Cardiac muscle cell (in vitro differentiated cells and primary cell): ENCODE data around the gene DGKD. TPM values are rescaled to one million over a fixed set of nuclear protein-coding genes. Genes with fewer than 3 reads are reported as not detected.

Experiments
- DNase-seq, 2 donors: peaks; one replicate each; pipeline versions ENCODE4 v3.0.0 to v3.0.0-alpha.2; 2010 to 2017; ENCODE audit warnings: low read depth in 1 of 2, low spot score in 1 of 2
- H3K27ac ChIP-seq: fragments of 200-600 bp; sonication (generic); 2 replicates; pipeline ENCODE4 v1.5.1; 2016
- H3K27me3 ChIP-seq: fragments of 200-600 bp; sonication (generic); 2 replicates; pipeline ENCODE4 v1.6.0; 2016; ENCODE audit warnings: control low read depth
- H3K36me3 ChIP-seq: fragments of 200-600 bp; sonication (generic); 2 replicates; pipeline ENCODE4 v1.5.1; 2016; ENCODE audit warnings: control low read depth
- H3K4me1 ChIP-seq: fragments of 200-600 bp; sonication (generic); 2 replicates; pipeline ENCODE4 v1.8.1; 2017; ENCODE audit warnings: low read depth, mild to moderate bottlenecking, mixed run types
- H3K4me3 ChIP-seq: fragments of 200-600 bp; sonication (generic); 2 replicates; pipeline ENCODE4 v1.5.1; 2016; ENCODE audit warnings: mild to moderate bottlenecking
- H3K9me3 ChIP-seq: fragments of 200-600 bp; sonication (generic); 2 replicates; pipeline ENCODE4 v1.5.1; 2017; ENCODE audit warnings: low read depth, mild to moderate bottlenecking, control low read depth
- CTCF ChIP-seq: IDR thresholded peaks from 2 replicates; pipeline ENCODE4 v1.5.1; 2012; ENCODE audit warnings: low read depth, mild to moderate bottlenecking, low read length
- polyA plus RNA-seq: library from polyadenylated mRNA; unstranded; fragments of >200 nt; fragmentation: Nextera tagmentation; extraction: Ambion mirVana; gene quantifications from 2 replicates; pipeline ENCODE4 v1.2.1, GENCODE V29; 2016
- total RNA-seq: library from RNA; depleted of rRNA; stranded (reverse); fragments of >200 nt; gene quantifications from 2 replicates; pipeline ENCODE4 v1.2.3, GENCODE V29; 2016

DGKD gene
- total and polyA plus RNA-seq, 2 experiments from 2014 or later, result 21.0 to 40.0 TPM

- no peak overlapping the region for H3K27ac ChIP-seq
- no peak overlapping the region for H3K4me3 ChIP-seq
- H3K36me3 ChIP-seq, result peaks cover 21% of the 10 kb centered on the region
- DNase-seq, result no peak
- no peaks in the 10 kb centered on the region for H3K27me3 ChIP-seq
- TF ChIP-seq CTCF, result no peak
- no peaks in the 10 kb centered on the region for H3K4me1 ChIP-seq
- H3K9me3 ChIP-seq, result no peaks in the 10 kb centered on the region
Observed at GRCh38 chr2:233453111-233453915, 99.0 kb downstream of the DGKD start.

DNA sequence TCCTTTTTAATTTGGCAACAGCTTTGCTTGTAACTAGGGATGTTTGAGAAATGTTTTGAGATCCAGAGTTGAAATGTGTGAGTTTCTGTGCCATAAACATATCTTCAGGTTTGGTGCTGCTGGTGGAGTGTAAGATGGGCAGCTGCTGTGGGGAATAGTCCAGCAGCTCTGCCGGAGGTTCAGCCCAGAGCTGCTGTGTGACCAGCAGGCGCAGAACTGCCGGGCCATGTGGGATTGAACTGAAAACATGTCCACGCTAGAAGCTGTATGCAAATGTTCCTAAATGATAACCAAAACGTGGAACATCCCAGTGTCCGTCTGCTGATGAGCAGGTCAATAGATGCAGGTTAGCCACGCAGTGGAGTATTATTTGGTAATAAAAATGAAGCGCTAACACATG is 99.6 kb downstream of the DGKD start:
- no peaks in the 10 kb centered on the region for H3K4me1 ChIP-seq
- no peaks in the 10 kb centered on the region for H3K9me3 ChIP-seq
- no peak for TF ChIP-seq CTCF
- DNase-seq, result no peak
- H3K36me3 ChIP-seq, result peaks cover 25% of the 10 kb centered on the region
- H3K4me3 ChIP-seq, result no peak overlapping the region
- H3K27ac ChIP-seq, result no peak overlapping the region
- H3K27me3 ChIP-seq, result no peaks in the 10 kb centered on the region

- Histone ChIP-seq H3K27me3 (no peaks in the 10 kb centered on the region), H3K4me3 (no peak overlapping the region), H3K4me1 (no peaks in the 10 kb centered on the region), H3K27ac (no peak overlapping the region), H3K9me3 (no peaks in the 10 kb centered on the region), H3K36me3 (peaks cover 25% of the 10 kb centered on the region)
- no peak for DNase-seq
- no peak for TF ChIP-seq CTCF
Observed at GRCh38 chr2:233455006-233455405, 100.7 kb downstream of the DGKD start.

GRCh38 chr2:233455491-233455890 is 101.2 kb downstream of the DGKD start:
- Histone ChIP-seq H3K27me3 (no peaks in the 10 kb centered on the region), H3K4me3 (no peak overlapping the region), H3K27ac (no peak overlapping the region), H3K36me3 (peaks cover 25% of the 10 kb centered on the region), H3K4me1 (no peaks in the 10 kb centered on the region), H3K9me3 (no peaks in the 10 kb centered on the region)
- no peak for DNase-seq
- TF ChIP-seq CTCF, result no peak

- no peak for TF ChIP-seq CTCF
- no peak for DNase-seq
- no peaks in the 10 kb centered on the region for H3K9me3 ChIP-seq
- H3K36me3 ChIP-seq, result peaks cover 21% of the 10 kb centered on the region
- no peaks in the 10 kb centered on the region for H3K4me1 ChIP-seq
- no peak overlapping the region for H3K4me3 ChIP-seq
- no peak overlapping the region for H3K27ac ChIP-seq
- H3K27me3 ChIP-seq, result no peaks in the 10 kb centered on the region
Observed at GRCh38 chr2:233456111-233456510, 101.8 kb downstream of the DGKD start.
